OCI-LY3 (cell line): ENCODE results near the gene TLE3.

Experiments
- H2AFZ ChIP-seq: fragments of 200-600, 300-600 bp; shearing (Covaris generic); 2 replicates; pipeline ENCODE4 v1.6.0; 2014; ENCODE audit warnings: antibody characterized with exemption, low read depth, low read length
- H3K27ac ChIP-seq: fragments of 200-600, 300-600 bp; sonication (generic); 2 replicates; pipeline ENCODE4 v1.5.1; 2014; ENCODE audit warnings: mild to moderate bottlenecking, low read length, moderate library complexity, mixed read lengths
- H3K27me3 ChIP-seq: fragments of 200-600, 300-600 bp; sonication (generic); 2 replicates; pipeline ENCODE4 v1.6.1; 2014; ENCODE audit warnings: low read depth, low read length, mixed read lengths
- H3K36me3 ChIP-seq: fragments of 200-600, 300-600 bp; sonication (generic); replicated peaks from 2 replicates; pipeline ENCODE3; 2014; ENCODE audit warnings: low read depth, low read length, mixed read lengths
- H3K4me1 ChIP-seq: fragments of 300-600, 200-600 bp; sonication (generic); 2 replicates; pipeline ENCODE4 v1.6.1; 2014; ENCODE audit warnings: low read length, mixed read lengths
- H3K4me2 ChIP-seq: fragments of 200-600, 300-600 bp; sonication (generic); 2 replicates; pipeline ENCODE4 v1.6.1; 2014; ENCODE audit warnings: low read length, mixed read lengths
- H3K4me3 ChIP-seq: fragments of 300-600, 200-600 bp; sonication (generic); 2 replicates; pipeline ENCODE4 v1.5.1; 2014; ENCODE audit warnings: antibody characterized with exemption, mild to moderate bottlenecking, low read length, moderate library complexity
- H3K79me2 ChIP-seq: fragments of 300-600, 200-600 bp; shearing (Covaris generic); 2 replicates; pipeline ENCODE4 v1.6.1; 2014; ENCODE audit warnings: mild to moderate bottlenecking, low read length, mixed read lengths
- H3K9ac ChIP-seq: fragments of 300-600, 200-600 bp; shearing (Covaris generic); 2 replicates; pipeline ENCODE4 v1.6.0; 2014; ENCODE audit warnings: mild to moderate bottlenecking, low read length, moderate library complexity
- H3K9me3 ChIP-seq: fragments of 200-600, 300-600 bp; shearing (Covaris generic); 2 replicates; pipeline ENCODE4 v1.6.1; 2014; ENCODE audit warnings: low read length, mixed read lengths; ENCODE audit not compliant: insufficient read depth
- H4K20me1 ChIP-seq: fragments of 200-600, 300-600 bp; sonication (generic); 2 replicates; pipeline ENCODE4 v1.6.1; 2016; ENCODE audit warnings: low read length, mixed read lengths; ENCODE audit not compliant: insufficient read depth
- CTCF ChIP-seq: fragments of 200-600, 300-600 bp; sonication (generic); IDR thresholded peaks from 2 replicates; pipeline ENCODE4 v1.5.1; 2014; ENCODE audit warnings: antibody characterized with exemption, low read length, low read depth
- EZH2phosphoT487 ChIP-seq: fragments of 200-600 bp; shearing (Covaris generic); IDR thresholded peaks from 2 replicates; pipeline ENCODE4 v1.6.1; 2018; ENCODE audit warnings: antibody characterized with exemption, mixed run types, low read depth

The TLE3 gene

DNA sequence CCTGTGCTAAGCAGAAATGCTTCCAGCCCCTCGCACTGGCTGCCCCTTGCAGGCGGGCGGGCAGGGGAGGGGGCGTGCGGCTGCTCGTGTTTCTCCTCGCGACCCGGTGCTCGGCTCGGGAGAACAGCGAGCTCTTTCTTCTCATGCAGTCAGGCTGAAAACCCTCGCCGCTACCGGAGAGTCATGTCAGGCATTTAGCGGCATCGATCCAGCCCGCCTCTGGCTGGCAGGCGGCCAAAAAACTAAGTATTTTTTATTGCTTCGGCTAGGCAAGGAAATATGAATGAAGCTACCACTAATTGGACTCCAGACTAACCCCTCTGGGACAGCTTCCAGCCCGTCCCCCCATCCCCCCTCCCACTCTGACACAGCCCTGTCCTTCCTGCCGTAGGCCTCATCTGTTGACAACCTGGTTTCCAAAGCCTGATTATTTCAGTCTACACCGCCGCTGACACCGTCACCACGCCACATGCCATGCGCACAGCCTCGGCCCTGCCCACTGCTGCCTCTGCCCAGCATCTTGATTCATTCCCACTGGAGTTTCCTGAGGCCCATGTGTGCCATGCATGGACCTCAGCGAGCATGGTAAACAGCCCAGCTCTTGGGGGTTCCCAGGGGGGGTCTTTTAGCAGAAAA, 35.3 kb downstream of the TLE3 start:
- no peak for TF ChIP-seq EZH2phosphoT487
- no peak for TF ChIP-seq CTCF
- Histone ChIP-seq H3K36me3 (peaks cover 98% of the 10 kb centered on the region), H2AFZ (no peak overlapping the region)

GRCh38 chr15:70061696-70062270, 35.9 kb downstream of the TLE3 start:
- Histone ChIP-seq H3K27me3 (no peaks in the 10 kb centered on the region), H3K9ac (no peak overlapping the region), H2AFZ (no peak overlapping the region), H3K4me3 (no peak overlapping the region), H3K79me2 (peaks cover 36% of the 10 kb centered on the region), H3K27ac (no peak overlapping the region), H3K4me2 (no peak overlapping the region), H4K20me1 (peaks cover 93% of the 10 kb centered on the region), H3K36me3 (peaks cover 97% of the 10 kb centered on the region), H3K9me3 (no peaks in the 10 kb centered on the region), H3K4me1 (no peaks in the 10 kb centered on the region)
- TF ChIP-seq CTCF (no peak), EZH2phosphoT487 (no peak)

More for the DNA sequence above, 35.3 kb downstream of the TLE3 start:
- H3K79me2 ChIP-seq, result peaks cover 42% of the 10 kb centered on the region
- peaks cover 97% of the 10 kb centered on the region for H4K20me1 ChIP-seq
- no peak overlapping the region for H3K27ac ChIP-seq
- no peak overlapping the region for H3K4me3 ChIP-seq
- H3K9ac ChIP-seq, result no peak overlapping the region
- H3K4me2 ChIP-seq, result no peak overlapping the region
- no peaks in the 10 kb centered on the region for H3K9me3 ChIP-seq
- no peaks in the 10 kb centered on the region for H3K27me3 ChIP-seq
- no peaks in the 10 kb centered on the region for H3K4me1 ChIP-seq

DNA sequence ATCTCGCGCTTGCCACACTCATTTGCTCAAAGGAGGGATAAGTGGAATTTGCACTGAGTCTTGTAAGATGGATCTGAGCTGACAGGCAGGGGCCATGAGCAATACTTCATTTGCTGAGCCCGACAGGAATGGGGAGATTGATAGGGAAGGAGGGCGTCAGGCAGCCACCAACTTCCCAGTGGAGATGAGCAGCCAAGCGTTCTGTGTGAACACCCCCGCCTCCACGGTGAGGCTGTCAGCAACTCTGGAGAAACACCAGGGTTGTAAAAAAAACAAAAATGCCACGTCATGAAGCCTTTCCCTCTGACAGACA, 36.8 kb downstream of the TLE3 start:
- Histone ChIP-seq H3K9me3 (no peaks in the 10 kb centered on the region), H3K4me2 (no peak overlapping the region), H4K20me1 (peaks cover 90% of the 10 kb centered on the region), H2AFZ (no peak overlapping the region), H3K9ac (no peak overlapping the region), H3K27me3 (no peaks in the 10 kb centered on the region), H3K79me2 (peaks cover 30% of the 10 kb centered on the region; the same call in 1 of the 2 replicates), H3K4me1 (no peaks in the 10 kb centered on the region), H3K36me3 (peaks cover 95% of the 10 kb centered on the region), H3K4me3 (no peak overlapping the region), H3K27ac (no peak overlapping the region)
- TF ChIP-seq EZH2phosphoT487 (no peak), CTCF (no peak)

DNA sequence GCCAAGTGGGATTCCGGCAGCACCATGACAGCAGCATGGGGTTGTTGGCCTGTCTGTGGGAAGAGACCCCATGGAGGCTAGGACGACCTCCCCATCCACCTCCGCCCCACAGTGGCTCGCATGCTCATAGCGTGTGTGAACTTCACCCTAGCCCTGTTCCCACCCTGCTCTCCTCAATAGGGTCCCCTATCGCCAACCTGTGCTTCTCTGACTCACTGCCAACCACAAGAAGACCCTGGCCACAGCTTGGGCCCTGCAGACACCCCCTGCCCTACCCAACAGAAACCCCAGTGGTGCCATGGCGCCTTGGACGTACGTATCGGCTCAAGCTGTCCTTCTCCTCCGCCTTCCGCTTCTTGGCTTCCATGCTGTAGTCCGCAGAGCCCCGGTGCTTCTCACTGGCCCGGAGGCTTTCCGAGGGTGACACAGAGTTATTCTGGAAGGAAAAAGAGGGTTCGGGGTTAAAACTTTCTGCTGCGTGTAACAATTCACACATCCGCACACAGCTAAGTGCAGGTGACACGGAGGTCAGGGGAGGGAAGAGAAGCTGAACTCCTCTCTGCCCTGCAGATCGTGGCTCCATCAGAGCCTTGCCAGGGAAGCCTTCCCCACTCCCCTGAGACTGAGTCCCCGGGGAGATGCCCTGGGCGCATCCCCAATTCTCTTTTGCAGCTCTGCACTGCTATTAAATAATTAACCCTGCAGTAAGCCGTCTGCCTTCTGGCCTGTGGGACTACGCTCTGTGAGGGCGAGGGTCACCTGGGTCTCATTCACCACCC, 37.3 kb downstream of the TLE3 start:
- no peak overlapping the region for H3K9ac ChIP-seq
- peaks cover 96% of the 10 kb centered on the region for H3K36me3 ChIP-seq
- H3K27me3 ChIP-seq, result no peaks in the 10 kb centered on the region
- H3K79me2 ChIP-seq, result peaks cover 28% of the 10 kb centered on the region; the same call in 1 of the 2 replicates
- peaks cover 89% of the 10 kb centered on the region for H4K20me1 ChIP-seq
- no peak overlapping the region for H3K4me3 ChIP-seq
- H3K4me2 ChIP-seq, result no peak overlapping the region
- H2AFZ ChIP-seq, result no peak overlapping the region
- no peaks in the 10 kb centered on the region for H3K4me1 ChIP-seq
- no peaks in the 10 kb centered on the region for H3K9me3 ChIP-seq
- TF ChIP-seq CTCF, result no peak
- no peak for TF ChIP-seq EZH2phosphoT487
- H3K27ac ChIP-seq, result no peak overlapping the region
